PC-3 (cell line): ENCODE results near the gene CSPG4. TPM values are rescaled to one million over a fixed set of nuclear protein-coding genes. Genes with fewer than 3 reads are reported as not detected.
"Not testable (repeated sequence)": the region's sequence is repeated elsewhere in the genome, so short reads cannot be mapped to it uniquely, and the experiment has no call there.

ENCODE experiments used
- ATAC-seq: fragments of 200-7000 bp; cut with Tn5 transposase; 2 replicates; pipeline ENCODE4 v1.9.1; 2020; ENCODE audit warnings: mild to moderate bottlenecking, moderate library complexity
- BruUV-seq: library from RNA; stranded (reverse); fragments of 400-500 nt; replicated peaks from 2 replicates; lab custom pipeline; 2021; lab: Mats Ljungman, UMichigan
- CTCF ChIA-PET: fragments of 300-600 bp; sonication (Branson Sonifier 250); formaldehyde crosslinking; loops from one replicate; lab custom pipeline; 2022; ENCODE audit warnings: antibody characterized with exemption; lab: Charles Lee
- POLR2A ChIA-PET: fragments of 300-600 bp; sonication (Branson Sonifier 250); formaldehyde crosslinking; loops from one replicate; lab custom pipeline; 2022; ENCODE audit warnings: antibody characterized with exemption; ENCODE audit not compliant: unreplicated experiment; lab: Charles Lee
- DNase-seq: peaks from one replicate; pipeline ENCODE4 v3.0.0-alpha.2; 2015
- H2AFZ ChIP-seq: fragments of 300-600 bp; sonication (generic); 2 replicates; pipeline ENCODE4 v1.6.0; 2016; ENCODE audit warnings: antibody characterized with exemption, low read length
- H3F3A ChIP-seq: fragments of 300-600 bp; sonication (generic); one replicate; pipeline ENCODE4 v1.6.0; 2017; ENCODE audit warnings: antibody characterized with exemption, low read length, control low read depth, mild to moderate bottlenecking; ENCODE audit not compliant: unreplicated experiment
- H3K27ac ChIP-seq: fragments of 300-600 bp; sonication (generic); 2 replicates; pipeline ENCODE4 v1.5.1; 2016; ENCODE audit warnings: mild to moderate bottlenecking, low read length
- H3K27me3 ChIP-seq: fragments of 300-600 bp; sonication (generic); 2 replicates; pipeline ENCODE4 v1.6.1; 2016; ENCODE audit warnings: low read length, mixed read lengths
- H3K36me3 ChIP-seq: fragments of 300-600 bp; sonication (generic); 2 replicates; pipeline ENCODE4 v1.6.1; 2016; ENCODE audit warnings: low read depth, mixed run types, low read length, mixed read lengths
- H3K4me1 ChIP-seq: fragments of 300-600 bp; sonication (generic); 2 replicates; pipeline ENCODE4 v1.5.1; 2016; ENCODE audit warnings: low read length; ENCODE audit not compliant: insufficient read depth
- H3K4me2 ChIP-seq: fragments of 300-600 bp; sonication (generic); 2 replicates; pipeline ENCODE4 v1.6.0; 2016; ENCODE audit warnings: low read length
- H3K4me3 ChIP-seq: fragments of 300-600 bp; sonication (generic); 2 replicates; pipeline ENCODE4 v1.5.1; 2016; ENCODE audit warnings: mild to moderate bottlenecking, low read length, mixed read lengths
- H3K79me2 ChIP-seq: fragments of 300-600 bp; sonication (generic); 2 replicates; pipeline ENCODE4 v1.6.1; 2017; ENCODE audit warnings: low read length, mixed read lengths
- H3K9ac ChIP-seq: fragments of 300-600 bp; sonication (generic); 2 replicates; pipeline ENCODE4 v1.6.0; 2016; ENCODE audit warnings: mild to moderate bottlenecking, low read length
- H3K9me2 ChIP-seq: fragments of 300-600 bp; sonication (generic); replicated peaks from 2 replicates; pipeline ENCODE4 v1.6.1; 2016; ENCODE audit warnings: mixed run types, low read length, mixed read lengths
- H3K9me3 ChIP-seq: fragments of 300-600 bp; sonication (generic); 2 replicates; pipeline ENCODE4 v1.6.1; 2016; ENCODE audit warnings: low read length, mixed read lengths
- H4K20me1 ChIP-seq: fragments of 300-600 bp; sonication (generic); 2 replicates; pipeline ENCODE4 v1.6.1; 2016; ENCODE audit warnings: low read length, mixed read lengths
- EZH2 ChIP-seq: fragments of 300-600 bp; sonication (generic); IDR thresholded peaks from one replicate; pipeline ENCODE4 v1.6.1; 2017; ENCODE audit warnings: antibody characterized with exemption, mild to moderate bottlenecking, low read length; ENCODE audit not compliant: unreplicated experiment
- EZH2phosphoT487 ChIP-seq: fragments of 300-600 bp; sonication (generic); IDR thresholded peaks from 2 replicates; pipeline ENCODE4 v1.6.1; 2018; ENCODE audit warnings: mild to moderate bottlenecking, antibody characterized with exemption, low read length, borderline replicate concordance
- intact Hi-C: fragments of 100-400 bp; cut with micrococcal nuclease; formaldehyde crosslinking; loops from 2 replicates; pipeline ENCODE4 v1.9.0; 2023
- total RNA-seq: library from RNA; depleted of rRNA; stranded (reverse); fragments of >200 nt; gene quantifications from 2 replicates; pipeline ENCODE4 v1.2.3, GENCODE V29; 2014
- TF ChIP-seq, protein P1 (sequence below): fragments of 300-600 bp; sonication (generic); conservative IDR thresholded peaks from 2 replicates; pipeline ENCODE4 v1.5.1; 2017; ENCODE audit warnings: antibody characterized with exemption, low read depth, mild to moderate bottlenecking, low read length

CSPG4 gene
- total RNA-seq, 1 experiment from 2014 or later, result 2.0 TPM

- BruUV-seq, result no TSS peak
- Histone ChIP-seq H3K4me3 (no peak overlapping the region), H3K27me3 (no peaks in the 10 kb centered on the region), H3K9me2 (no peaks in the 10 kb centered on the region), H3K9me3 (no peaks in the 10 kb centered on the region), H3F3A (no peaks in the 10 kb centered on the region), H2AFZ (no peak overlapping the region), H3K36me3 (no peaks in the 10 kb centered on the region), H3K9ac (no peak overlapping the region), H3K4me1 (peaks cover 5% of the 10 kb centered on the region; the same call in 1 of the 2 replicates), H4K20me1 (no peaks in the 10 kb centered on the region), H3K27ac (no peak overlapping the region), H3K79me2 (no peaks in the 10 kb centered on the region), H3K4me2 (no peak overlapping the region)
- POLR2A ChIA-PET, result no interaction called here
- DNase-seq (no peak), ATAC-seq (no peak)
- intact Hi-C loops, result no loop called here
- TF ChIP-seq, protein P1, sequence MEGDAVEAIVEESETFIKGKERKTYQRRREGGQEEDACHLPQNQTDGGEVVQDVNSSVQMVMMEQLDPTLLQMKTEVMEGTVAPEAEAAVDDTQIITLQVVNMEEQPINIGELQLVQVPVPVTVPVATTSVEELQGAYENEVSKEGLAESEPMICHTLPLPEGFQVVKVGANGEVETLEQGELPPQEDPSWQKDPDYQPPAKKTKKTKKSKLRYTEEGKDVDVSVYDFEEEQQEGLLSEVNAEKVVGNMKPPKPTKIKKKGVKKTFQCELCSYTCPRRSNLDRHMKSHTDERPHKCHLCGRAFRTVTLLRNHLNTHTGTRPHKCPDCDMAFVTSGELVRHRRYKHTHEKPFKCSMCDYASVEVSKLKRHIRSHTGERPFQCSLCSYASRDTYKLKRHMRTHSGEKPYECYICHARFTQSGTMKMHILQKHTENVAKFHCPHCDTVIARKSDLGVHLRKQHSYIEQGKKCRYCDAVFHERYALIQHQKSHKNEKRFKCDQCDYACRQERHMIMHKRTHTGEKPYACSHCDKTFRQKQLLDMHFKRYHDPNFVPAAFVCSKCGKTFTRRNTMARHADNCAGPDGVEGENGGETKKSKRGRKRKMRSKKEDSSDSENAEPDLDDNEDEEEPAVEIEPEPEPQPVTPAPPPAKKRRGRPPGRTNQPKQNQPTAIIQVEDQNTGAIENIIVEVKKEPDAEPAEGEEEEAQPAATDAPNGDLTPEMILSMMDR, result no peak
- TF ChIP-seq EZH2phosphoT487, result no peak
- TF ChIP-seq EZH2, result no peak
- CTCF ChIA-PET, result no interaction called here
Observed at GRCh38 chr15:75706682-75706954, 6.0 kb downstream of the CSPG4 start.

DNA sequence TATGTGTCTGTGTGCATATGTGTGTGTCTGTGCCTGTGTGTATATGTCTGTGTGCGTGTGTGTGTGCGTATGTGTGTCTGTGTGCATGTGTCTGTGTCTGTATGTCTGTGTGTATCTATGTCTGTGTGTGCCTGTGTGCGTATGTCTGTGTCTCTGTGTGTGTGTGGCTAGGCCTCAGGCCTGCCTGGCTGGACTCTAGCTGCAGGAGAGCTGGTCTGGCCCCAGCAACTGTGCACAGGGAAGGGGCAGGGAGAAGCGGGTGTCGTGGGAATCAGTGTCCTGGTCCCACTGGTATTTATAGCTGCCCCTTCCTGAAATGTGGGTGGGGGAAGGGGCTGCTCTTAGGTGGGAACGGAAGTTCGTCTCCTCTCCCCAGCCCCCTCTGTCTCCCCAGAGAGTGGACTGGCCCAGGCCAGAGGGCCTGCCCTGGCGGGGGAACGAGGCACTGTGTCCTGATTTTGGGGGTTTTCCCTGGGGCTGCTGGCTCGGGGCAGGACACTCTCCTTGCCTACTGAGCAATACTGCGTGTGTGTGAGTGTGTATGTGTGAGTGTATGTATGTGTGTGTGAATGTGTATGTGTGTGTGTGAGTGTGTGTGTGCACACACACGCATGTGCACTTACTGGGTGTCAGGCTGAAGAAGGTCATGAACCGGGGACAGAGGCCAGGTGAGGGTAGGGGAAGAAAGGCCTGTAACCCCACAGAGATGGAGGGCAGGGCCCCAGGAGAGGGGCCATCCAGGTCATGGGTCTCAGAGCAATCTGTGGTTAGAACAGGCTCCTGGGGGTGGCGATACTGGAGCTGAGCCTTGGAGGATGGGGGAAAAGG, 6.6 kb downstream of the CSPG4 start:
- Histone ChIP-seq H3K9me2 (no peaks in the 10 kb centered on the region), H3K27me3 (no peaks in the 10 kb centered on the region), H3K27ac (no peak overlapping the region), H3K4me1 (peaks cover 5% of the 10 kb centered on the region; the same call in 1 of the 2 replicates), H3F3A (no peaks in the 10 kb centered on the region), H3K79me2 (no peaks in the 10 kb centered on the region), H3K36me3 (no peaks in the 10 kb centered on the region), H2AFZ (no peak overlapping the region), H3K4me2 (no peak overlapping the region), H4K20me1 (no peaks in the 10 kb centered on the region), H3K9me3 (no peaks in the 10 kb centered on the region), H3K9ac (no peak overlapping the region), H3K4me3 (no peak overlapping the region)
- DNase-seq, result no peak
- no peak for ATAC-seq
- CTCF ChIA-PET, result no interaction called here
- no TSS peak for BruUV-seq
- TF ChIP-seq EZH2 (no peak), EZH2phosphoT487 (no peak)
- intact Hi-C loops, result no loop called here
- POLR2A ChIA-PET, result no interaction called here

DNA sequence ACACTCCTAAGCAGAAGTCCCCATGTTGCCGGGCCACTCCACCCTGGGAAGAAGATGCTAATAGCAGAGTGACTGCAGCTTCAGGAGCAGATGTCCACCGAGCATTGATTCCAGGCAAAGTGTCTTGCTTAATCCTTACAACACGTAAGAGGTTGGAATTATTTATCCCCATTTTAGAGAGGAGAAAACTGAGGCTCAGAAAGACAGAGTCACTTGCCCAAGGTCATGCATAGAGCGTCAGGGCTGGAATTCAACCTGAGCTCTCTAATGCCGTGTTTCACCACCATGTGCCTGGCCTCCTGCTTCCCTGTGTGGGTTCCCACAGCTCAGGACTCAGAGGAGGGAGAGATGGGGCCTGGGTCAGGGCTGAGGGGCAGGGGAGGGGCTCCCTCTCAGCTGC, 7.3 kb downstream of the CSPG4 start:
- POLR2A ChIA-PET, H3K9me2 ChIP-seq, BruUV-seq, H2AFZ ChIP-seq, H3K4me2 ChIP-seq, DNase-seq, H3K36me3 ChIP-seq, H3K4me3 ChIP-seq, H3K9ac ChIP-seq, H3K79me2 ChIP-seq, H3K27ac ChIP-seq, intact Hi-C loops, H3K27me3 ChIP-seq, H3K9me3 ChIP-seq, H3F3A ChIP-seq, ATAC-seq, CTCF ChIA-PET, H4K20me1 ChIP-seq: not testable (repeated sequence)
- H3K4me1 ChIP-seq, result peaks cover 12% of the 10 kb centered on the region
